ENCODE measurements around the gene TOMM70.

TOMM70 gene

DNA sequence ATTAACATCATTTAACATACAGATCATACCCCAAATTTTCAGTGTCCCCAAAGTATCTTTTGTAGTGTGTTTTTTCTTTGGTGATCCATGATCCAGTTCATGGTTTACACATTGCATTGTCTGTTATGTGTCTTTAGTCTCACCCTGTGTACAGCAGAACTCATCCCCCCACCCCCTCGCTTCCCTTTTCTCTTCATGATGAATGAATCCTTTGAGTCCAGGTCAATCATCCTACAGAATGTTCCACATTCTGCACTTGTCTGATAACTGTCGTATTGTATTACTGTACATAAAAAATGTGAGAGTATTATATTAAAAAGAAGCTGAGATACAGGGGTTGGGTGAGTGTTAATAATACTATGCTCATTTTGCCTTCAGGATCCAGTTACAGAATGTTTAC, 80.9 kb downstream of the TOMM70 start:
- DNase-seq: no peak

DNA sequence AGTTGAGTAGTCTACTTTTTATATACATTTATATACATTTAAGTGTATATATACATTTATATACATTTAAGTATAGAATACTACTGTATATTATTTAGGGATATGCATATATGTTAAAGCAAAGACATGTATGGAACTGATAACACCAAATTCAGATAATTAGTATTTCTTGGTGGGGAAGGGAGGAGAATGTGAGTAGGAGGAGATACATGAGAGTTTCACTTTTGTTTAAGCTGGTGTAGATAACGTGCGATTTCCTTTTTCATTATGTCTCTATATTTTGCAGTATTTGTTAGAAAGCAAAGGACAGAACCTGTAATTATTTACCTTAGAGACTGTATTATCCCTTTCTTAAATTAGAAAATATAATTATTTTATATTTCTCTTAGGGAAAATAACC, 83.0 kb downstream of the TOMM70 start:
- DNase-seq: peak in 1 of 2 donors; percentile 13

DNA sequence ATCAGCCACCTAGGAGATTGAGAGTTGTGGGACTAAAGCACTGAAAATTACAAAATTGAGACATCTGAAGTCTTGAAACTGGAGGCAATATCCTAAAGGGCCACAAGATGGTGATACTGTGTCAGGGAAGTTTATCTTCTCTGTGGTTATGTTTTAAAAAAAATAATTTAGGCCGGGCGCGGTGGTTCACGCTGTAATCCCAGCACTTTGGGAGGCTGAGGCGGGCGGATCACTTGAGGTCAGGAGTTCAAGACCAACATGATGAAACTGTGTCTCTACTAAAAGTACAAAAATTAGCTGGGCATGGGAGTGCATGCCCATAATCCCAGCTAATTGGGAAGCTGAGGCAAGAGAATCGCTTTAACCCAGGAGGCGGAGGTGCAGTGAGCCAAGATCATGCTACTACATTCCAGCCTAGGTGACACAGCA, 84.2 kb downstream of the TOMM70 start:
- DNase-seq: peak; percentile 31 to 71
